Superior temporal gyrus (tissue), 1 donor: ENCODE results near the gene DGAT2.
A peak's percentile ranks its signal among the peaks of the same experiment; 100 is the strongest.
"Not testable (repeated sequence)": the region's sequence is repeated elsewhere in the genome, so short reads cannot be mapped to it uniquely, and the experiment has no call there.

Source experiments
- DNase-seq: peaks from one replicate; pipeline ENCODE4 v3.0.0-alpha.2; 2016; ENCODE audit errors: extremely low spot score

DGAT2 gene

GRCh38 chr11:75768112-75768908, at the start of gene DGAT2:
TSS of gene DGAT2 (plus strand) at chr11:75768778. CDS start at chr11:75768992, 214 bp downstream.
- DNase-seq: peak; percentile 36

- DNase-seq: no peak
Measured at GRCh38 chr11:75719340-75720239, 49.0 kb upstream of the DGAT2 start.

- no peak for DNase-seq
Measured at GRCh38 chr11:75720639-75721038, 47.9 kb upstream of the DGAT2 start.

- no peak for DNase-seq
Measured at GRCh38 chr11:75721852-75722668, 46.5 kb upstream of the DGAT2 start.

GRCh38 chr11:75722669-75723042, 45.9 kb upstream of the DGAT2 start:
- DNase-seq: no peak

- DNase-seq: no peak
Measured at GRCh38 chr11:75725547-75726320, 42.8 kb upstream of the DGAT2 start.

- no peak for DNase-seq
Measured at GRCh38 chr11:75728992-75729391, 39.6 kb upstream of the DGAT2 start.

- DNase-seq: no peak
Measured at GRCh38 chr11:75731095-75731494, 37.5 kb upstream of the DGAT2 start.

- DNase-seq: no peak
Measured at GRCh38 chr11:75733071-75733430, 35.5 kb upstream of the DGAT2 start.

- no peak for DNase-seq
Measured at GRCh38 chr11:75733431-75734107, 35.0 kb upstream of the DGAT2 start.

GRCh38 chr11:75734491-75735180, 33.9 kb upstream of the DGAT2 start:
- no peak for DNase-seq

GRCh38 chr11:75735181-75735845, 33.3 kb upstream of the DGAT2 start:
- no peak for DNase-seq

- no peak for DNase-seq
Measured at GRCh38 chr11:75737314-75737713, 31.3 kb upstream of the DGAT2 start.

GRCh38 chr11:75740681-75741080, 27.9 kb upstream of the DGAT2 start:
- no peak for DNase-seq

GRCh38 chr11:75743159-75743558, 25.4 kb upstream of the DGAT2 start:
- not testable (repeated sequence) for DNase-seq

GRCh38 chr11:75743711-75744563, 24.6 kb upstream of the DGAT2 start:
- DNase-seq: no peak

- no peak for DNase-seq
Measured at GRCh38 chr11:75745807-75746206, 22.8 kb upstream of the DGAT2 start.

GRCh38 chr11:75748729-75749273, 19.8 kb upstream of the DGAT2 start:
- DNase-seq: not testable (repeated sequence)
